Measurements from ENCODE around the gene C4BPA. TPM values are rescaled to one million over a fixed set of nuclear protein-coding genes. Genes with fewer than 3 reads are reported as not detected.

The C4BPA gene
- total RNA-seq, 6 donors from 2014 or later: 39.0 to 618 (median 118) TPM

DNA sequence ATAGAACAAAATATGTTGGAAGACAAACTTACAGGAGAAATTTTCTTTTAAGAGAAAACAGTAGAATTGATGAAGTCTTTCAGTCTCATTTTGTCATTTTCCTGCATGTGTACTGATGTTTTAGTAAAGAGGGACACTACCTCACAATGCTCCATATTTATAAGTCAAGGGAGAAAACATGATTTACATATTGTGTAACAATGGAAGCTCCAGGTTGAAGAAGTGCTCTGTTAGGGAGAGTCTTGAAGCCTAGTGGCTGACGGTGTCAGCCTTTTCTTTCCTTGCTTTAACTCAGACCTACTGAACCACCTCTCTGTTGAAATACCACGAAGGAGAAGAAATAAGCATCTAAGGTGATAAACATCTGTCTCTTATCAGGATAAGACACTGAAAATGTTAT, 75.0 kb downstream of the C4BPA start:
- no peak for ATAC-seq (ENCODE audit: low FRiP score in 2 of 2)
- no peak for DNase-seq
- no peak for TF ChIP-seq POLR2AphosphoS5 (IDR thresholded peaks at IDR 0.05)
- no peak for TF ChIP-seq EP300 (IDR thresholded peaks at IDR 0.05)
- TF ChIP-seq, protein P1, sequence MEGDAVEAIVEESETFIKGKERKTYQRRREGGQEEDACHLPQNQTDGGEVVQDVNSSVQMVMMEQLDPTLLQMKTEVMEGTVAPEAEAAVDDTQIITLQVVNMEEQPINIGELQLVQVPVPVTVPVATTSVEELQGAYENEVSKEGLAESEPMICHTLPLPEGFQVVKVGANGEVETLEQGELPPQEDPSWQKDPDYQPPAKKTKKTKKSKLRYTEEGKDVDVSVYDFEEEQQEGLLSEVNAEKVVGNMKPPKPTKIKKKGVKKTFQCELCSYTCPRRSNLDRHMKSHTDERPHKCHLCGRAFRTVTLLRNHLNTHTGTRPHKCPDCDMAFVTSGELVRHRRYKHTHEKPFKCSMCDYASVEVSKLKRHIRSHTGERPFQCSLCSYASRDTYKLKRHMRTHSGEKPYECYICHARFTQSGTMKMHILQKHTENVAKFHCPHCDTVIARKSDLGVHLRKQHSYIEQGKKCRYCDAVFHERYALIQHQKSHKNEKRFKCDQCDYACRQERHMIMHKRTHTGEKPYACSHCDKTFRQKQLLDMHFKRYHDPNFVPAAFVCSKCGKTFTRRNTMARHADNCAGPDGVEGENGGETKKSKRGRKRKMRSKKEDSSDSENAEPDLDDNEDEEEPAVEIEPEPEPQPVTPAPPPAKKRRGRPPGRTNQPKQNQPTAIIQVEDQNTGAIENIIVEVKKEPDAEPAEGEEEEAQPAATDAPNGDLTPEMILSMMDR (IDR thresholded peaks at IDR 0.05): no peak
- TF ChIP-seq POLR2A (IDR thresholded peaks at IDR 0.05): no peak
- Histone ChIP-seq H3K4me1 (no peaks in the 10 kb centered on the region), H3K9me3 (no peaks in the 10 kb centered on the region), H3K36me3 (no peaks in the 10 kb centered on the region), H3K4me3 (no peak overlapping the region), H3K27me3 (no peaks in the 10 kb centered on the region), H3K27ac (no peak overlapping the region)
- 60 to 64% methylated on average over 2 of the region's 2 CpGs for WGBS, 2 donors

DNA sequence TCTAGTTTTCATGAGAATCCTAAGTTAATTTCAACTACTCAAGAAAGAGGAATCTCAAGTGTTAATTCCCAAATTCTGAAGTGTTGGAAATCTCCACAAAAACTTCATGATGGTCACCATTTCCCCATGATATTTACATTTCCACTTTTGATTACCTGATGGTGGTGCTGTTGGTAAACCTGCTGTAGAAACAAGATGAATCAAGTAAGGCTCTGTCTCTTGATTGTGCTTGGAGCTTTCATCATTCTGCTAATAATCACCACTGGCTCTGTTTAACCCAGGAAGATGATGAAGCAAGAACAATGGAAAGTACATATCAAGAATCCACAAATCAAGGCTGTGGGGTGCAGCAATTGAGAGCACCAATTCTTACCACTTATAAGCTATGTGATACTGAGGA, 77.8 kb downstream of the C4BPA start:
- Histone ChIP-seq H3K4me1 (no peaks in the 10 kb centered on the region), H3K27me3 (no peaks in the 10 kb centered on the region), H3K9me3 (no peaks in the 10 kb centered on the region), H3K4me3 (no peak overlapping the region), H3K36me3 (no peaks in the 10 kb centered on the region), H3K27ac (no peak overlapping the region)
- no peak for ATAC-seq (ENCODE audit: low FRiP score in 2 of 2)
- TF ChIP-seq, protein P1 (IDR thresholded peaks at IDR 0.05): no peak
- no peak for TF ChIP-seq POLR2AphosphoS5 (IDR thresholded peaks at IDR 0.05)
- no peak for DNase-seq

DNA sequence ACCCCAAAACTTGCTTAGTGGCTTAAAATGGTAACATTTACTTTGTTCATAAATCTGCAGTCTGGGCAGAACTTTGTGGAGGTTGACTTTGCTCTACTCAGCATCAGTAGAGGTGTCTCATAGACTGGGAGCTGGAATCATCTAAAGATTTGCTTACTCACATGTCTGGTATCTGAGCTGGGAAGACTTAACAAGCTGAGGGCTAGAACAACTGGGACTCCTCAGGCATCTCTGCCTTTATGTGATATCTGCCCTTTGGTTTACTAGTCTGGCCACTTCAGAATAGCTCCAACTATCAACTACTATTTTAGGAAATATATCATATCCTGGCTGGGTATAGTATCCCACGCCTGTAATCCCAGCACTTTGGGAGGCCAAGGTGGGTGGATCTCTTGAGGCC, 82.5 kb downstream of the C4BPA start:
- Histone ChIP-seq H3K27me3 (no peaks in the 10 kb centered on the region), H3K27ac (no peak overlapping the region), H3K4me1 (peaks cover 4 to 7% (median 6%) of the 10 kb centered on the region in 4 donors), H3K9me3 (no peaks in the 10 kb centered on the region), H3K36me3 (no peaks in the 10 kb centered on the region), H3K4me3 (no peak overlapping the region)
- DNase-seq (no peak), ATAC-seq (ENCODE audit: low FRiP score in 2 of 2) (no peak)
- TF ChIP-seq POLR2A (IDR thresholded peaks at IDR 0.05) (no peak), POLR2AphosphoS5 (IDR thresholded peaks at IDR 0.05) (no peak), EP300 (IDR thresholded peaks at IDR 0.05) (no peak)
- TF ChIP-seq, protein P1 (IDR thresholded peaks at IDR 0.05): no peak
- WGBS, 2 donors: 85 to 100% methylated on average over 1 of the region's 1 CpG

DNA sequence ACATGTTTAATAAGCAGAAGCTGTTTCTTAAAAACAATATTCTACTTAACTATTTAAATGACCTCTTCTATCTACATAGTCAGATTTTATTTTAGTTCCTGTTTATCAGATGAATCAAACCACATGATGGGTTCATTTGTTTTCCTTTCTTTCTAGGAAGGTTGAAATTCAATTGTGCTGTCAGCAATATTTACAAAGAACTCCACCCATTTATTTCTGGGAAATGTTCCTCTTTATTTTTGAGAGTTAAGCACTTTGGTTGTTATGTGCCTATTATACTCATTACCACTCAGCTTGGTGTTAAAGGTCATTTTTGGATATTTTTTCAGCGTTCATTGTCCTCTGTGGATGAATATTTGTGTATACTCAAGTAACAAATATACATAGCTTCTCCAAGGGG, 84.9 kb downstream of the C4BPA start:
- TF ChIP-seq EP300 (IDR thresholded peaks at IDR 0.05): peak in 1 of 4 donors; percentile 43
- TF ChIP-seq, protein P1 (IDR thresholded peaks at IDR 0.05): no peak
- Histone ChIP-seq H3K27ac (peak overlapping the region in 2 of 4 donors; percentile 41 to 61), H3K4me1 (peaks cover 4 to 7% (median 6%) of the 10 kb centered on the region in 4 donors), H3K36me3 (no peaks in the 10 kb centered on the region), H3K27me3 (no peaks in the 10 kb centered on the region), H3K4me3 (no peak overlapping the region), H3K9me3 (no peaks in the 10 kb centered on the region)
- WGBS, 2 donors: 9 to 16% methylated on average over 1 of the region's 1 CpG
- no peak for DNase-seq
- peak in 1 of 2 donors; percentile 35 for ATAC-seq (ENCODE audit: low FRiP score in 2 of 2)

DNA sequence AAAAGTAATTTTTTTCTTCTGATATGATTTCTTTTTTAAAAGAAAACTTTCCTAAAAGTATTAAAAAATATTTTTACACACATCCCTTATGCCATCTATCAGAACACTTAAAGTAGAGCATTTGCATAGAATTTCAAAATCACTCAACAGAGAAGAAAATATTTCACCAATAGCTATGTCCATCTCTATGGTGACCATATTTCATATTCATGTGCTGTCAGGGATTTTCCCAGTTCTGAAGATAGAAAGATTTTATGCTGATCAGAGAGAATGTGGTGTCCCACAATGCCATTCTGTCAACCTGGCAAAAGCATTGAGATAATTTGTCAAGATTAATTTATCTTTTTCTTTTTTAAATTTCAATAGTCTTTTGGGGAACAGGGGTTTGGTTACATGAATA, 87.0 kb downstream of the C4BPA start:
- Histone ChIP-seq H3K36me3 (no peaks in the 10 kb centered on the region), H3K4me3 (no peak overlapping the region), H3K27ac (no peak overlapping the region), H3K9me3 (no peaks in the 10 kb centered on the region), H3K4me1 (peaks cover 4 to 7% (median 6%) of the 10 kb centered on the region in 4 donors), H3K27me3 (no peaks in the 10 kb centered on the region)
- no peak for ATAC-seq (ENCODE audit: low FRiP score in 2 of 2)
- TF ChIP-seq, protein P1 (IDR thresholded peaks at IDR 0.05): no peak
- TF ChIP-seq POLR2AphosphoS5 (IDR thresholded peaks at IDR 0.05) (no peak), EP300 (IDR thresholded peaks at IDR 0.05) (no peak), POLR2A (IDR thresholded peaks at IDR 0.05) (no peak)
- DNase-seq: no peak
